GM10248 (cell line): ENCODE data around the gene MAPK9.

ENCODE experiments used
- CTCF ChIA-PET: fragments of 300-600 bp; sonication (Branson Sonifier 250); formaldehyde crosslinking; extraction: SDS; loops from one replicate; lab custom pipeline; 2021; ENCODE audit warnings: antibody characterized with exemption; lab: Yijun Ruan, JAX
- POLR2A ChIA-PET: fragments of 350-650 bp; sonication (Branson Sonifier 250); formaldehyde crosslinking; extraction: SDS; loops from one replicate; lab custom pipeline; 2020; ENCODE audit warnings: antibody characterized with exemption; lab: Yijun Ruan, JAX
- DNase-seq: peaks from one replicate; pipeline ENCODE4 v3.0.0; 2012; ENCODE audit errors: extremely low spot score
- TF ChIP-seq, protein P1 (sequence below): IDR thresholded peaks from 2 replicates; pipeline ENCODE4 v1.5.1; 2012; ENCODE audit warnings: mild to moderate bottlenecking, low read depth; ENCODE audit errors: extremely low read depth, missing control alignments, control extremely low read depth

The MAPK9 gene

DNA sequence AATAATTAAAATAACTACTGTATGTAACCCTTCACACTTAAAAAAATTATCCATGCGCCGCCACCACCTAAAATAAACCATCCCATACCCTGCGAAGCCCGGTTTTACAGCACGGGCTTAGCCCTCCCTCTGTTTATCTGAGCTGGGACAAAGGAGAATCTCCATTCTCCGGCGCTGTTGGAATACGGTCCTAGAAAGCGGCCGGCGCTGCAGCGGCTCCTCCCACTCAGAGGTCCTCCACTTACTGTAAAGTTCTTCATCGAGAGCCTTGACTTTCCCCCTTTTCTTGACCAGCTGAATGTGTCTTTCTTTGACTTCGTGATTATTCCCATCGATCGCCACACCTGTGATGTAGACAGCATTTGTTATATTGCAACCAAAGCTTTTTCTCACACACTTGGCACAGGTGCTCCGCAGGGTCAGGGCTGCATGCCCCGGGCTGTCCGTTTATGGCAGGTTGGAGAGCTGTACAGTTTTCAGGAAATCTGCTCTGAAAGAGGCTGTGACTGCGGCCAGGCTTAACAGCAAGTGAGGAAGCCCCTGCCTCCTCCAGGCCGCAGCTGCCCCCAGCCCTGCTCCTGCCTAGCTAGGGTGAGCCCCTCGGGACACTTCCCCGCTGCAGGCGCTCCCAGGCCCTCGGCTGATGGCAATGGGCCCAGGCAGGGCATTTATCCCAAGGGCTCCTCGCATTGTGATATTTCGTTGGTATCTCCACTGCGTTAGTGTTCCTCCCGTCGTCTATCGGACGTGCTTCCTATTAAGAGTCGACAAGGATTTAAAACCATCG lies 44.5 kb upstream of the MAPK9 start:
- TF ChIP-seq, protein P1, sequence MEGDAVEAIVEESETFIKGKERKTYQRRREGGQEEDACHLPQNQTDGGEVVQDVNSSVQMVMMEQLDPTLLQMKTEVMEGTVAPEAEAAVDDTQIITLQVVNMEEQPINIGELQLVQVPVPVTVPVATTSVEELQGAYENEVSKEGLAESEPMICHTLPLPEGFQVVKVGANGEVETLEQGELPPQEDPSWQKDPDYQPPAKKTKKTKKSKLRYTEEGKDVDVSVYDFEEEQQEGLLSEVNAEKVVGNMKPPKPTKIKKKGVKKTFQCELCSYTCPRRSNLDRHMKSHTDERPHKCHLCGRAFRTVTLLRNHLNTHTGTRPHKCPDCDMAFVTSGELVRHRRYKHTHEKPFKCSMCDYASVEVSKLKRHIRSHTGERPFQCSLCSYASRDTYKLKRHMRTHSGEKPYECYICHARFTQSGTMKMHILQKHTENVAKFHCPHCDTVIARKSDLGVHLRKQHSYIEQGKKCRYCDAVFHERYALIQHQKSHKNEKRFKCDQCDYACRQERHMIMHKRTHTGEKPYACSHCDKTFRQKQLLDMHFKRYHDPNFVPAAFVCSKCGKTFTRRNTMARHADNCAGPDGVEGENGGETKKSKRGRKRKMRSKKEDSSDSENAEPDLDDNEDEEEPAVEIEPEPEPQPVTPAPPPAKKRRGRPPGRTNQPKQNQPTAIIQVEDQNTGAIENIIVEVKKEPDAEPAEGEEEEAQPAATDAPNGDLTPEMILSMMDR, result no peak
- DNase-seq, result no peak
- CTCF ChIA-PET, result interaction anchor here (2.4 to 10.8 kb wide), 2 partner anchors 8 to 20 kb away, joined by 6 to 54 read pairs; no protein-coding TSS in a partner anchor
- POLR2A ChIA-PET, result no interaction called here

DNA sequence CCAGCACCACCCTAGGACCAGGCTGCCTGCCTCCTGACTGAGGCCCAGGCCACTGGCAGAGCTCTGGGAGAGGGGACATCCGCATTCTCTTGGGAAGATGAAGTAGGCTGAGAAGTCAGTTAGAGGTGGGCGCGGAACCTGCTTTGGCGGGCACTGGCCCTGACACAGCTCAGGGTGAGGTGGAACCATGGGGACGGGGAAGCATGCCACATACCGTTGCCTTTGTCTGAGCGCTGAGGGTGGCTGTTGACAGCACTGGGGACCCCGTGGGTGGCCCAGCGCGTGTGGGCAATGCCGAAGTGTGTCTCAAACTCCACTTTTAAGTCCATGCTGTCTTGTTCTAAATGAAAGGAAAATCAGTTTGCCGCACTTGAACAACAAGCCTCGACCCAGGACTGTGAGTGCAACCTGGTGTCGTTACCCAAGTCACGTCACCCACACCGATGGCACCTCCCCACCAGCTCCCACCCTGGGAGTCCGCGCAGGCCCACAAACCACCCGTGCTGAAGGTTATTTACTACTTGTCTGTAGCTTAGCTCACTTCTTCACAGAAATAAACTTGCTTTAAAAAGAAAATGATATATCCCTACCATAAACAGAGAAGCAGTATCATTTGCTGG lies 43.8 kb upstream of the MAPK9 start:
- POLR2A ChIA-PET, result no interaction called here
- CTCF ChIA-PET, result interaction anchor here (2.4 to 10.8 kb wide), 3 partner anchors 7 to 41 kb away, joined by 6 to 54 read pairs (median 27); no protein-coding TSS in a partner anchor
- TF ChIP-seq, protein P1, result no peak
- no peak for DNase-seq

DNA sequence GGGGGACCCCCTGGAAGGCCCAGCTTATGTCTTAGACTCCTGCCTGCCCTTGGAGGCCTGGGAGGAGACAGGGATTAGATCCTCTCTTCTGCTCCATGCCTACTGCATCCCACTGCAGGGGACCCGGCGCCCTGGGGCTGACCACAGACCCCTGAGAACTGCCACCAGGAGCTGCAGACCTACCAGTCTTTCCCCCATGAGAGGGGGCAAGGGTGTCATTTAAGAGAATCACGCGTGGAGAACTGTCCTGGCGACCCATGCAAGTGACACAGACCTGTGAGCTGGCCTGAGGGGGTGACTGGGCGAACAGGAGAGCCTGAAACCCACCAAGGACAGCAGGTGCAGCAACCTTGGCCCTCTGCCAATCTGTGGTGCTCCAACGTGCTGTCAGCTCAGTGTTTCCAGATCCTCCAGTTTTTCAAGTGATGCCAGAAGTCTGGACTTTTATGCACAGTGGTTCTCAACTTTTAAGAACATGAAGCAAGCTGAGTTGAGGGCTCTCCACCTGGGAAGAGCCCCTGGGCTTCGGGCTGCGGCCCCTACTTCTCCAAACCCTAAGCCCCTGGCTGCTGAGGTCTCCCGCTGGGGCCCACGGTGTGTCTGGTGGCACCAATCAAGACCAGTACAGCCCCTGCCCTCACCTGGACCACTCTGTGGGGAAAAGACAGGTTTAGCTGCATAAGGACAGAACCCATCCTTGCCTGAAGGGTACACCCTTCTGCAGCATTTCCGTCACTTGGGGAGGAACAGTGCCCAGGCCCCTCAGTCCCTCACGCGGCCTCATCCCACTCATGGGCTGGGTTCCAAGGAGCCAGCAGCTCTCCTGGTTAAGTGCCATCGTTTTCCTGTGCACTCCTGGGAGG lies 43.1 kb upstream of the MAPK9 start:
- ChIA-PET POLR2A (no interaction called here), CTCF (interaction anchor here (0.6 to 4.7 kb wide), 3 partner anchors 19 to 136 kb away, joined by 3 to 27 read pairs (median 6); no protein-coding TSS in a partner anchor)
- TF ChIP-seq, protein P1, result no peak
- DNase-seq, result no peak

DNA sequence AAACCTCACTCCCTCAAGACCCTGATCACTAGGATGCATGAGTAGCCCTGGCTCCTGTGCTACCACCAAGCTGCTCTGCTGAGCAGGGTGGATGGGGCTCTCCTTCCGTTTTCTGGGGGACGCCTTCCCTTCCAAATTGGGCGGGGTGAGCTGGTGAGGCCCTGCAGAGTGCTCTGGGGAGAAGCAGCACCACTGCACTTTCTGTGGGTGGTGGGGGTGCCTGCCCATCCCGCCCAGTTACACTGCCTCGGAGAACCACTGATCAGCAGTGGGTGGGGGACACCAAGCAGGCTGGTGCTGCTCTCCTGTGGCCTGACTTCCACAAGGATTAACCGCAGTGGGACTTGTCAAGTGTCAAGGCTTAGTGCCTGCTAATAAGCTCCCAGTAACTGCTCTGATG lies 42.3 kb upstream of the MAPK9 start:
- ChIA-PET CTCF (interaction anchor here (0.6 to 4.7 kb wide), 3 partner anchors 18 to 137 kb away, joined by 3 to 27 read pairs (median 6); no protein-coding TSS in a partner anchor), POLR2A (no interaction called here)
- TF ChIP-seq, protein P1, result no peak
- DNase-seq, result no peak

DNA sequence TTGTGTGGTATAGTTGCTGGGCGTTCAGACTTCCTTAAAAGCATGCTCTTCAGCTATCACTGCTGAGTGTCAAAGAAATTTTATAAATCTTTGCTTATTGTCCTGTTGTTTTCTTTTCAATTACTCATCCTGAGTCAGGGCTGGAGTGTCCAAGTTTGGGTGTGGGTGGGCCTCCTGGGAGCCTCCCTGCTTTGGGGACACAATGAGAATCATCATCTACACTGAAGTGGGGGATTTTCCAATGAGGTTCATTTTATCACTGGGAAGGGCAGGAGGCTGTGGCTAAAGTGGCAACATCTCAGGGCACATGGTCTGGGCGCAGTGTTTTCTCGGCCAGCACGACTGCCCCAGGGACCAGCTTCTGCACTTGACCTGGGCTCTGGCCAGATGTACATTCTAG lies 41.8 kb upstream of the MAPK9 start:
- DNase-seq, result no peak
- TF ChIP-seq, protein P1, result no peak
- ChIA-PET CTCF (interaction anchor here (4.7 kb wide), 1 partner anchor 39 kb away, joined by 27 read pairs; no protein-coding TSS in a partner anchor), POLR2A (no interaction called here)

DNA sequence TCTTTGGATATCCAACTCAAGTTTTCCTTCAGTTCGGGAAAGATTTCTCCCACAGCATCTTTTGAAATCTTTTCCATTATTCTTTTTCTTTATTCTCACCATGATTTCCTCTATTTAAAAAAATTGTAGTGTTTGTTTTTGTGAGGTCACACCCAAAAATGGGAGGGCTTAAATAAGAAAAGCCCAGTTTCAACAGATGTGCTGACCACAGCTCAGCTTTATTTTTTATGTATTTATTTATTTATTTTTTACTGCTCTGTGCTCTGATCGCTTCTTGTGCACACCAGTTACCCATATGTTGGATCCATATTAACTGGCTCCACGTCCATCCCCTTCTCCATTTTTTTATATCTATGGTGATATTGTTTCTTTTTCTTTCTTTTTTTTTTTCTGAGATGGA lies 41.0 kb upstream of the MAPK9 start:
- no peak for DNase-seq
- POLR2A ChIA-PET, result no interaction called here
- TF ChIP-seq, protein P1, result no peak
- CTCF ChIA-PET, result interaction anchor here (4.7 kb wide), 1 partner anchor 39 kb away, joined by 27 read pairs; no protein-coding TSS in a partner anchor
